Stimulated activated CD4-positive, alpha-beta T cell treated with anti-CD3 and anti-CD28 coated beads, Interleukin-12 subunit alpha, Interleukin-12 subunit beta, amount 100 ng/mL, for 4 hours (primary cell): ENCODE results near the gene SELENOI.
"Not testable (repeated sequence)": the region's sequence is repeated elsewhere in the genome, so short reads cannot be mapped to it uniquely, and the experiment has no call there.

Experiments
- DNase-seq: peaks from one replicate; pipeline ENCODE4 v3.0.0-alpha.2; 2020

SELENOI gene

GRCh38 chr2:26359886-26360473, 14.0 kb downstream of the SELENOI start:
- DNase-seq, result no peak

- DNase-seq, result no peak
Observed at GRCh38 chr2:26363323-26363722, 17.4 kb downstream of the SELENOI start.

GRCh38 chr2:26363958-26364357, 18.0 kb downstream of the SELENOI start:
- no peak for DNase-seq

GRCh38 chr2:26364669-26365068, 18.7 kb downstream of the SELENOI start:
- DNase-seq, result no peak

- no peak for DNase-seq
Observed at GRCh38 chr2:26366957-26367356, 21.0 kb downstream of the SELENOI start.

GRCh38 chr2:26369664-26370063, 23.7 kb downstream of the SELENOI start:
- not testable (repeated sequence) for DNase-seq

GRCh38 chr2:26370909-26371308, 25.0 kb downstream of the SELENOI start:
- DNase-seq, result not testable (repeated sequence)

GRCh38 chr2:26376799-26377198, 30.9 kb downstream of the SELENOI start:
- no peak for DNase-seq

GRCh38 chr2:26380281-26380680, 34.3 kb downstream of the SELENOI start:
- DNase-seq, result no peak

GRCh38 chr2:26382564-26382963, 36.6 kb downstream of the SELENOI start:
- no peak for DNase-seq

- no peak for DNase-seq
Observed at GRCh38 chr2:26384183-26384582, 38.2 kb downstream of the SELENOI start.

- DNase-seq, result no peak
Observed at GRCh38 chr2:26384597-26384996, 38.7 kb downstream of the SELENOI start.

- no peak for DNase-seq
Observed at GRCh38 chr2:26387189-26387588, 41.2 kb downstream of the SELENOI start.

- DNase-seq, result no peak
Observed at GRCh38 chr2:26394694-26395093, 48.8 kb downstream of the SELENOI start.

GRCh38 chr2:26395394-26395793, 49.5 kb downstream of the SELENOI start:
- no peak for DNase-seq

GRCh38 chr2:26396734-26397298, 50.9 kb downstream of the SELENOI start:
- peak; percentile 22 for DNase-seq

GRCh38 chr2:26399771-26400376, 53.9 kb downstream of the SELENOI start:
- DNase-seq, result no peak

GRCh38 chr2:26400723-26401122, 54.8 kb downstream of the SELENOI start:
- DNase-seq, result no peak

GRCh38 chr2:26401739-26402541, 56.0 kb downstream of the SELENOI start, which contains the start of gene DRC1:
TSS of gene DRC1 (plus strand) at chr2:26401920. CDS start at chr2:26401990, 70 bp downstream.
- no peak for DNase-seq

- no peak for DNase-seq
Observed at GRCh38 chr2:26407526-26407925, 61.6 kb downstream of the SELENOI start.

- no peak for DNase-seq
Observed at GRCh38 chr2:26409785-26410184, 63.8 kb downstream of the SELENOI start.

- DNase-seq, result no peak
Observed at GRCh38 chr2:26410764-26411243, 64.9 kb downstream of the SELENOI start.

GRCh38 chr2:26411419-26411818, 65.5 kb downstream of the SELENOI start:
- DNase-seq, result no peak
